HG03558 (cell line): ENCODE measurements around the gene SYNJ2BP.
"Not testable (repeated sequence)": the region's sequence is repeated elsewhere in the genome, so short reads cannot be mapped to it uniquely, and the experiment has no call there.

Source experiments
- ATAC-seq: cut with Tn5 transposase; IDR thresholded peaks from one replicate; pipeline ENCODE4 v1.9.1; 2021; ENCODE audit warnings: moderate number of reproducible peaks; ENCODE audit not compliant: unreplicated experiment; ENCODE audit errors: extremely low read depth

SYNJ2BP gene, protein sequence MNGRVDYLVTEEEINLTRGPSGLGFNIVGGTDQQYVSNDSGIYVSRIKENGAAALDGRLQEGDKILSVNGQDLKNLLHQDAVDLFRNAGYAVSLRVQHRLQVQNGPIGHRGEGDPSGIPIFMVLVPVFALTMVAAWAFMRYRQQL

DNA sequence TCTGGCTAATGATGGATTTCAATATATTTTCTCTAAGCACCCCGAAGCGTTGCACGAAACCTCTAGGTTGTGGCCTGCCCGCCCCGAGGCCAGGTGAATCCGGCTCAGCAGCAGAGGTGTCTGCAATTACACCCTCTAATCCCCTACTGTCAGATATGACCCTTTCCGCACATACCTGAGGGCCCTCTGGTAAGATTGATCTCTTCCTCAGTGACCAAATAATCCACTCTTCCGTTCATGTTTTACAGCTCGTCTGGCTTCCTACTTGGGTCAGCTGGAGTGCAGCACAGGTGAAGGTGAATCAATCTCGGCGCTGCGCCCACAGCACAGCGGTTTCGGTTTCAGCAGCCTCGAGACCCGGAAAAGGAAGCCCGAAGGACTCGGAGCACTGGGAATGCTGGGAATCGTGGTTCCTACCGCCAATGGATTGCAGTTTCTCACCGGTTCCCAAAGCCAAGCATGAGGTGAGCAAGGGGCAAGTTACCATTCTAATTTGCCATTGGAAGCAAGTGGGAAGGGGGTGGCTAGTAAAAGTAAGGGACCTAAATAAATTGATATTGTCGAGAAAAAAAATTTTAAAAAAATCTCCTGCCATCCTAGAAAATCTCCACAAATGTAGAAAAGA lies at the start of gene SYNJ2BP:
Gene SYNJ2BP, minus strand, starts transcription at position 366 of the 625 bp plus-strand sequence. Its CDS starts 127 bp downstream, at position 239.
- ATAC-seq = no peak

- no peak for ATAC-seq
These were observed 37.8 kb upstream of the SYNJ2BP start for GRCh38 chr14:70454731-70455130.

DNA sequence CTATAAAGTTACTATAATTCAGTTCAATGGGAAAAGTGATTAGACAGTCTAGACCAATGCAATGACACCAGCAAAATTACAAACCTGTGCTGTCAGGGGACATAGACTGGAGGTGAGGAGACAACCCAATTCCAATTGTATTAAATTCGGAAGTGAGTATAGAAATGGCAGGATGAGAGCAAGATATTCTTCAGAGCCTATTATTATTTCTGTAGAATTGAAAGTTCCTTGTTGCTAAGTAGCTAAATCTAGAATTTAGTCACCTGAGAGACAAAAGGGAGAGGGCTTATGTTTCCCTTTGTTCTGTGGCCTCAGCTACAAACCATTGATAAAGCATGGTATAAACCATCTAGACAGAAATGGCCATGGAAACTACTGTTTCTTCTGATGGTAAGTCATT lies 35.0 kb upstream of the SYNJ2BP start, which contains the start of gene ADAM21:
Gene ADAM21, plus strand, starts transcription at position 301 of the 400 bp plus-strand sequence. CDS start 5,326 bp downstream, outside the sequence.
- no peak for ATAC-seq

GRCh38 chr14:70448633-70449340 lies 31.9 kb upstream of the SYNJ2BP start:
- ATAC-seq = no peak

- no peak for ATAC-seq
These were observed 25.9 kb upstream of the SYNJ2BP start for GRCh38 chr14:70442750-70443149.

- ATAC-seq = no peak
These were observed 24.8 kb upstream of the SYNJ2BP start for GRCh38 chr14:70441641-70442040.

GRCh38 chr14:70436867-70437266 lies 20.0 kb upstream of the SYNJ2BP start:
- ATAC-seq = no peak

DNA sequence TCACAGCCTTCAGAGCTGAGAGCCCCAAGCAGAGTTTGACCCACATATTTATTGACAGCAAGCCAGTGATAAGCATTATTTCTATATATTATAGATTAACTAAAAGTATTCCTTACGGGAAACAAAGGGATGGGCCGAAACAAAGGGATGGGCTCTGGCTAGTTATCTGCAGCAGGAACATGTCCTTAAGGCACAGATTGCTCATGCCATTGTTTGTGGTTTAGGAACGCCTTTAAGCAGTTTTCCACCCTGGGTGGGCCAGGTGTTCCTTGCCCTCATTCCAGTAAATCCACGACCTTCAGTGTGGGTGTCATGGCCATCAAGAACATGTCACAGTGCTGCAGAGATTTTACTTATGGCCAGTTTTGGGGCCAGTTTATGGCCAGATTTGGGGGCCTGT lies 9.7 kb upstream of the SYNJ2BP start:
- ATAC-seq = not testable (repeated sequence)

DNA sequence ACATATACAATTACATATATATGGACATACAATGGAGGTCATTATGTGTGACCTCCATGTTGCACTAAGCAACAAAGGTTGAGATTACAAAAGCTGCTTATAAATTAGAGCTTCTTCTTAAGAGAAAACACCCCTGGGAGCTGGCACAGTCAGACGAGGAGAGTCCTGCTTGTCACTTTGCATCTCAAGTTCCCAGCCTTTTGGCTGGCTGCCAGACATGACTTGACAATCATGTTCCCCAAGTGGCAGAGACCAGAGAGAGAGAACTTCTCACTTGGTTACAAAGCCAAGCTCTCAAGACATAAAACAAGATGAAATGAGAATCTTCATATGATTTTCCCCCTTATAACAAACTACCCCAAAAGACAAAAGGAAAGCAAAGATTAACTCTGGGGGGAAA lies 8.5 kb upstream of the SYNJ2BP start:
- ATAC-seq = no peak

DNA sequence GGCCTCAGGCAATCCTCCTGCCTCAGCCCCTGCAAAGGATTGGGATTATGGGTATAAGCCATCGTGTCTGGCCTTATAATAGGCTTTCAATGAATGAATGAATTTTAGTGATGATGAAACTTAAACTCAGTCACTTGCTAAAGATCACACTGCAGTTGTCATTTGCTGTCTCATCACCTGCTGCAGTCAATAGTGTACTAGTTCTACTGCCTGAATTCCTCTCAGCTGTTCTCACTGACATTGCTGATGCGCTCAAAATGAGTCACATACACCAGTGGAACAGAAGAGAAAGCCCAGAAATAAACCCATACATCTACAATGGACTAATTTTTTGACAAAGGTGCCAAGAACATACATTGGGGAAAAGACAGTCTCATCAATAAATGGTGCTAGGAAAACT lies 5.6 kb upstream of the SYNJ2BP start:
- ATAC-seq = no peak

- ATAC-seq = not testable (repeated sequence)
These were observed 2.5 kb upstream of the SYNJ2BP start for GRCh38 chr14:70419270-70419931.

DNA sequence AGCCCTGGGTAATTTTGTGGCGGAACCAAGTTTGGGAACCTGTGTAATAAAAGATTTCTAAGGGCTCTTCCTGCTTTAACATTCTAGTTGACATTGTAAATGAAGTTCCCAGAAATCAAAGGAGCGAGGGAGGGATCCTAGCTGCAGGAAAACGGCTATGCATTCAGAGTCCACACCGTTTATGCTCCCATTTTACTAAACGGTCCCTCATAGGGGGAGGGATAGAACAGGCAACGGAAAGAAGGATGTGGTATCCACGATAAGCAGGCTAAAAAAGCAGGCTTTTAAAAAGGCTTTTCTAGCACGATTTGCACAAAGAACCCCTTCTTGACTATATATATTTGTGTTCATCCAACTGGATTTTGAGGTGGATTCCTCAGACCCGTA lies 559 bp downstream of the SYNJ2BP start:
- ATAC-seq = no peak

DNA sequence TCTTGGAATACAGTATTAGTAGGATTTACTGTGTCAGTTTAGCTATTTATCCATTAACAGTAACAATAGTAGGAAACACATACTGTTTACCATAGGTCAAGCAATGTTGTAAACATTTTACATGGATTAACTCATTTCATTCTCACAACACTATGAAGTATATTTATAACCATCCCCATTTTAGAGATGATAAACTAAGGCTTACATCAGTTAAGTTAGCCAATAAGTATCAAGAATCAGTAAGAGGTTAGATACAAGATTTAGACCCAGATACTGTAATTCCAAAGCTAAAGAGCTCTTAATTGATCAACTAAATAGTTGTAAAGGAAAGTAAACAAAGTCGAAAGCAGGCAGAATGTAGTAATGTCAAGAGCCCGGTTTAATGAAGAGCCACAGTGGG lies 1.1 kb downstream of the SYNJ2BP start:
- no peak for ATAC-seq

DNA sequence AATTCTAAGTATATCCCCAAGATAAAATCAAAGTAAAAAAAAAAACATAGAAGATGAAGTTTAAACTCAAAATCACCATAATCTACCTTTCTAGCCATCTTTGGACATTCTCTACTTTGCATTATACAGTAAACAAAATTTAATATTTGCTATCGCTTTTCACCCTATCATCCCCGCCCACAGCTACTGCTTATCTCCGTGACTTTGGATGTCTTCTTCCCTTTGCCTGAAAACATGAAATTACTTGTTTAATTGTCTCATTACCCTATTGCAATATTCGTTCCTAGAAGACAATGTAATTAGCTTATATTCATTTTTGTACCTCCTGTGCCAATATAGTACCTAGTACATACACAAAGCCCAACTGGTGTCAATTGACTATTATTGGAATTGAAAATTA lies 9.3 kb downstream of the SYNJ2BP start:
- ATAC-seq = no peak

GRCh38 chr14:70406216-70406615 lies 10.7 kb downstream of the SYNJ2BP start:
- not testable (repeated sequence) for ATAC-seq

GRCh38 chr14:70403335-70403734 lies 13.6 kb downstream of the SYNJ2BP start:
- ATAC-seq = not testable (repeated sequence)

DNA sequence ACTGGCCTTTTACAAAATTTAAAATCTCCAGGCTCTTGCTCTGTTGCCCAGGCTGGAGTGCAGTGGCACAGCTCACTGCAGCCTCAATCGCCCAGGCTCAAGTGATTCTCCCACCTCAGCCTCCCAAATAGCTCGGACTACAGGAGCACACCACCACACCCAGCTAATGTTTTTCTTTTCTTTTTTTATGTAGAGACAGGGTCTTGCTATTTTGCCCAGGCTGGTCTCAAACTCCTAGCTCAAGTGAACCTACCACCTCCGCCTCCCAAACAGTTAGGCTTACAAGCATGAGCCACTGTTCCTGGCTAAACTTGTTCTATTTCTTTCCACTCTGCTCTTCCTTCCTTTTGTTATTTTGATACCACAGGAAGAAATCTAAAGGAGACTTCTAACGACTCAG lies 15.2 kb downstream of the SYNJ2BP start:
- ATAC-seq = no peak

DNA sequence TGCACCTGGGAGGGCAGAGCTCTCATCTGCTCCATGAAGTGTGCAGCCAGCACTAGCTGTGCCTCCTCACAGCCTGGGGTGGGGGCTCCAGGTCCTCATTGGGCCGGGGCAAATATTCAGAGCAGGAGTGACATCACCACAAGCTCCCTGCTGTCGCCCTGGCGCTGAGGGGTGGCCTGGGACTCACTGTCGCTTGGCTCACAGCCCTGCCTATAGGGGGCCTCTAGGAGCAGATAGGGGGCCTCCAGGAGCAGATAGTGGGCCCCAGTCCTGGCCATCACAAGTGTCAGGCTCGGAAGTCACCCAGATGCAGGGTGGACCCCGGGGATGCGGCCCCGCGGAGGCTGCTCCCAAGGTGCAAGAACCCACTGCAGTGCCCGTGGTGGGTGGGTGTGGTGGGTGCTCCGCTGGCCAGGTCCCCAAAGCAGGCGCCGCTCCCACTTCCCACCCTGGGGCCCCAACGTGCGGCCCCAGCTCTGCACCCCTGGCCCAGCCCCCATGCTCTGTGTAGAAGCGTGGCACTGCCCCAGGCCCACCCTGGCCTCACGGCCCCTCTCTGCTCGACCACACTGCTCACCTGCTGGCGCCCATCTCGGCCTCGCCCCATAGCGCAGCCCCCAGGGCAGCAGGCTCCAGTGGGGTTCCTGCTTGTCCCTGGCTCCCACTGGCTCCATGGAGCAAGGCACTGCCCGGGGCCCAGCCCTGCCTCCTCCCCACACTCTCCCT lies 18.0 kb downstream of the SYNJ2BP start:
- ATAC-seq = no peak

GRCh38 chr14:70398280-70398679 lies 18.6 kb downstream of the SYNJ2BP start:
- ATAC-seq = no peak

GRCh38 chr14:70397746-70398145 lies 19.1 kb downstream of the SYNJ2BP start:
- ATAC-seq = no peak
